HEK293 (cell line): ENCODE measurements around the gene CD163L1.

Experiments
- CTCF ChIA-PET: fragments of 350-600 bp; formaldehyde crosslinking; extraction: SDS; loops from one replicate; lab custom pipeline; 2021; ENCODE audit warnings: antibody characterized with exemption; lab: Yijun Ruan, JAX
- POLR2A ChIA-PET: fragments of 300-600 bp; formaldehyde crosslinking; extraction: SDS; loops from one replicate; lab custom pipeline; 2020; ENCODE audit warnings: antibody characterized with exemption, inconsistent platforms; lab: Yijun Ruan, JAX
- H3K27ac ChIP-seq: fragments of 200-500 bp; sonication (Bioruptor generic); 2 replicates; pipeline ENCODE4 v1.5.1; 2014; ENCODE audit warnings: low read depth, low read length, control low read depth, inconsistent platforms; ENCODE audit errors: extremely low read depth
- H3K36me3 ChIP-seq, 2 experiments: fragments of 200-500 bp in 1 of 2; sonication (Bioruptor generic) in 1 of 2; 1 replicate in 1 of 2; 2 replicates in 1 of 2; pipeline ENCODE4 v1.5.1; 2014 to 2017; ENCODE audit warnings: inconsistent platforms in 2 of 2, low read length in 2 of 2; ENCODE audit not compliant: control insufficient read depth in 2 of 2, insufficient read depth in 1 of 2
- H3K4me1 ChIP-seq: fragments of 200-500 bp; sonication (Bioruptor generic); 2 replicates; pipeline ENCODE4 v1.5.1; 2014; ENCODE audit warnings: mild to moderate bottlenecking, low read length, inconsistent platforms; ENCODE audit not compliant: control insufficient read depth, insufficient read depth
- H3K4me3 ChIP-seq: 2 replicates; pipeline ENCODE4 v1.5.1; 2011; ENCODE audit warnings: low read depth, mild to moderate bottlenecking, control low read depth, low read length, moderate library complexity
- H3K9me3 ChIP-seq: fragments of 200-500 bp; sonication (Bioruptor generic); 2 replicates; pipeline ENCODE4 v1.5.1; 2014; ENCODE audit warnings: low read depth, low read length, inconsistent platforms; ENCODE audit not compliant: control insufficient read depth, insufficient read depth
- BCL11A ChIP-seq: fragments of 450-650 bp; formaldehyde crosslinking; IDR thresholded peaks from 2 replicates; pipeline ENCODE4 v1.5.1; 2016; ENCODE audit warnings: low read depth, missing biosample characterization, missing genetic modification characterization
- KLF8 ChIP-seq: fragments of 450-650 bp; formaldehyde crosslinking; IDR thresholded peaks from 2 replicates; pipeline ENCODE4 v1.5.1; 2016; ENCODE audit warnings: missing biosample characterization, missing genetic modification characterization
- RBAK ChIP-seq: fragments of 450-650 bp; formaldehyde crosslinking; IDR thresholded peaks from 2 replicates; pipeline ENCODE4 v1.5.1; 2016; ENCODE audit warnings: missing biosample characterization, missing genetic modification characterization
- SP3 ChIP-seq: fragments of 450-650 bp; formaldehyde crosslinking; IDR thresholded peaks from 2 replicates; pipeline ENCODE4 v1.5.1; 2016; ENCODE audit warnings: missing biosample characterization, missing genetic modification characterization
- ZBTB7A ChIP-seq: fragments of 450-650 bp; formaldehyde crosslinking; IDR thresholded peaks from 2 replicates; pipeline ENCODE4 v1.5.1; 2016; ENCODE audit warnings: low read depth, missing biosample characterization, missing genetic modification characterization
- ZNF132 ChIP-seq: fragments of 450-650 bp; formaldehyde crosslinking; IDR thresholded peaks from 2 replicates; pipeline ENCODE4 v1.5.1; 2017; ENCODE audit warnings: missing biosample characterization, missing genetic modification characterization, borderline replicate concordance
- ZNF19 ChIP-seq: fragments of 450-650 bp; formaldehyde crosslinking; IDR thresholded peaks from 2 replicates; pipeline ENCODE4; 2016; ENCODE audit warnings: missing biosample characterization, missing genetic modification characterization, low read depth
- ZNF221 ChIP-seq: fragments of 450-650 bp; formaldehyde crosslinking; IDR thresholded peaks from 2 replicates; pipeline ENCODE4 v1.5.1; 2017; ENCODE audit warnings: missing biosample characterization, missing genetic modification characterization, borderline replicate concordance
- ZNF341 ChIP-seq: fragments of 450-650 bp; formaldehyde crosslinking; IDR thresholded peaks from 2 replicates; pipeline ENCODE4; 2016; ENCODE audit warnings: low read depth, missing biosample characterization, missing genetic modification characterization
- ZNF544 ChIP-seq: fragments of 450-650 bp; formaldehyde crosslinking; IDR thresholded peaks from 2 replicates; pipeline ENCODE4 v1.5.0; 2017; ENCODE audit warnings: missing biosample characterization, missing genetic modification characterization
- ZNF560 ChIP-seq: fragments of 450-650 bp; formaldehyde crosslinking; IDR thresholded peaks from 2 replicates; pipeline ENCODE4 v1.5.1; 2017; ENCODE audit warnings: missing biosample characterization, missing genetic modification characterization, borderline replicate concordance
- ZNF600 ChIP-seq: fragments of 450-650 bp; formaldehyde crosslinking; IDR thresholded peaks from 2 replicates; pipeline ENCODE4 v1.5.1; 2016; ENCODE audit warnings: missing biosample characterization, missing genetic modification characterization
- ZNF677 ChIP-seq: fragments of 450-650 bp; IDR thresholded peaks from 2 replicates; pipeline ENCODE4 v1.5.0; 2018; ENCODE audit warnings: missing biosample characterization, mild to moderate bottlenecking, missing genetic modification characterization, moderate library complexity
- ZNF843 ChIP-seq: fragments of 450-650 bp; formaldehyde crosslinking; IDR thresholded peaks from 2 replicates; pipeline ENCODE4 v1.5.1; 2016; ENCODE audit warnings: missing biosample characterization, missing genetic modification characterization
- TF ChIP-seq, protein P1 (sequence below): fragments of 450-650 bp; IDR thresholded peaks from 2 replicates; pipeline ENCODE4 v1.5.1; 2018; ENCODE audit warnings: missing biosample characterization, missing genetic modification characterization
- TF ChIP-seq, protein P2 (sequence below): fragments of 450-650 bp; formaldehyde crosslinking; IDR thresholded peaks from 2 replicates; pipeline ENCODE4 v1.5.1; 2016; ENCODE audit warnings: missing biosample characterization, missing genetic modification characterization
- TF ChIP-seq, protein P3 (sequence below): fragments of 450-650 bp; formaldehyde crosslinking; IDR thresholded peaks from 2 replicates; pipeline ENCODE4 v1.5.1; 2016; ENCODE audit warnings: missing biosample characterization, missing genetic modification characterization
- TF ChIP-seq, protein P4 (sequence below): fragments of 450-650 bp; formaldehyde crosslinking; IDR thresholded peaks from 2 replicates; pipeline ENCODE4 v1.5.1; 2016; ENCODE audit warnings: missing biosample characterization, missing genetic modification characterization
- TF ChIP-seq, protein P5 (sequence below): fragments of 450-650 bp; formaldehyde crosslinking; IDR thresholded peaks from 2 replicates; pipeline ENCODE4 v1.5.1; 2016; ENCODE audit warnings: missing biosample characterization, missing genetic modification characterization, borderline replicate concordance
- TF ChIP-seq, protein P6 (sequence below): fragments of 450-650 bp; formaldehyde crosslinking; IDR thresholded peaks from 2 replicates; pipeline ENCODE4 v1.5.0; 2017; ENCODE audit warnings: missing biosample characterization, missing genetic modification characterization, borderline replicate concordance
- TF ChIP-seq, protein P7 (sequence below): fragments of 450-650 bp; formaldehyde crosslinking; IDR thresholded peaks from 2 replicates; pipeline ENCODE4 v1.5.1; 2016; ENCODE audit warnings: missing biosample characterization, missing genetic modification characterization
- TF ChIP-seq, protein P8 (sequence below): fragments of 450-650 bp; formaldehyde crosslinking; IDR thresholded peaks from 2 replicates; pipeline ENCODE4 v1.5.1; 2016; ENCODE audit warnings: missing biosample characterization, missing genetic modification characterization

The CD163L1 gene

DNA sequence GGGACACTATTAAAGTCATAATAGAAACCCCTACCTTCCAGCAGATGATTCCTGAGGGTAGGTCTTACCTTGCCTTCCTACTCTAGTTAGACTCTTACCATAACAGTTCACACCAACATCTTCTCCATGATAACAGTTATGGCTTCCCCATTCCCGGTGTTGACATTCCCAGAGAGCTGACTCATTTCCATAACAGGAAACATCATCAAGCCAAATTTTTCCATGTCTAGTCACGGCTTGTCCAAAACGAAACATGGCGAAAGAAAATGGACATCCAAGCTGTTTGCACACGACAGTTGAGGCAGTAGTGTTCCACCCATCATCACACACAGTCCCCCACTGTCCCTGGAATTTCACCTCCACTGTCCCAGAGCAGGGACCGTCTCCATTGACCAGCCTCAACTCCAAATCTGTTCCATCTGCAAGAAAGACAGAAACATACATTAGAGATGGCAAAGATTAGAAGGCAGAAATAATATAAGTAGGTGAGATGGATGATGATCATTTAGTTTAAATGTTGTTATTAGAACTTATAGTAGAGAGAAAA lies 10.6 kb downstream of the CD163L1 start (continued):
- TF ChIP-seq, protein P1, sequence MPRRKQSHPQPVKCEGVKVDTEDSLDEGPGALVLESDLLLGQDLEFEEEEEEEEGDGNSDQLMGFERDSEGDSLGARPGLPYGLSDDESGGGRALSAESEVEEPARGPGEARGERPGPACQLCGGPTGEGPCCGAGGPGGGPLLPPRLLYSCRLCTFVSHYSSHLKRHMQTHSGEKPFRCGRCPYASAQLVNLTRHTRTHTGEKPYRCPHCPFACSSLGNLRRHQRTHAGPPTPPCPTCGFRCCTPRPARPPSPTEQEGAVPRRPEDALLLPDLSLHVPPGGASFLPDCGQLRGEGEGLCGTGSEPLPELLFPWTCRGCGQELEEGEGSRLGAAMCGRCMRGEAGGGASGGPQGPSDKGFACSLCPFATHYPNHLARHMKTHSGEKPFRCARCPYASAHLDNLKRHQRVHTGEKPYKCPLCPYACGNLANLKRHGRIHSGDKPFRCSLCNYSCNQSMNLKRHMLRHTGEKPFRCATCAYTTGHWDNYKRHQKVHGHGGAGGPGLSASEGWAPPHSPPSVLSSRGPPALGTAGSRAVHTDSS (tag by site-specific recombination), result no peak
- TF ChIP-seq ZNF19 (tag by site-specific recombination) (no peak), ZNF221 (tag by site-specific recombination) (no peak), ZNF600 (tag by site-specific recombination) (0 out of 2 replicates have a peak, but pooled peaks have one; percentile 33), ZNF341 (tag by site-specific recombination) (no peak), ZBTB7A (tag by site-specific recombination) (no peak), KLF8 (tag by site-specific recombination) (0 out of 2 replicates have a peak, but pooled peaks have one; percentile 41)
- TF ChIP-seq, protein P2, sequence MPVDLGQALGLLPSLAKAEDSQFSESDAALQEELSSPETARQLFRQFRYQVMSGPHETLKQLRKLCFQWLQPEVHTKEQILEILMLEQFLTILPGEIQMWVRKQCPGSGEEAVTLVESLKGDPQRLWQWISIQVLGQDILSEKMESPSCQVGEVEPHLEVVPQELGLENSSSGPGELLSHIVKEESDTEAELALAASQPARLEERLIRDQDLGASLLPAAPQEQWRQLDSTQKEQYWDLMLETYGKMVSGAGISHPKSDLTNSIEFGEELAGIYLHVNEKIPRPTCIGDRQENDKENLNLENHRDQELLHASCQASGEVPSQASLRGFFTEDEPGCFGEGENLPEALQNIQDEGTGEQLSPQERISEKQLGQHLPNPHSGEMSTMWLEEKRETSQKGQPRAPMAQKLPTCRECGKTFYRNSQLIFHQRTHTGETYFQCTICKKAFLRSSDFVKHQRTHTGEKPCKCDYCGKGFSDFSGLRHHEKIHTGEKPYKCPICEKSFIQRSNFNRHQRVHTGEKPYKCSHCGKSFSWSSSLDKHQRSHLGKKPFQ, result no peak

DNA sequence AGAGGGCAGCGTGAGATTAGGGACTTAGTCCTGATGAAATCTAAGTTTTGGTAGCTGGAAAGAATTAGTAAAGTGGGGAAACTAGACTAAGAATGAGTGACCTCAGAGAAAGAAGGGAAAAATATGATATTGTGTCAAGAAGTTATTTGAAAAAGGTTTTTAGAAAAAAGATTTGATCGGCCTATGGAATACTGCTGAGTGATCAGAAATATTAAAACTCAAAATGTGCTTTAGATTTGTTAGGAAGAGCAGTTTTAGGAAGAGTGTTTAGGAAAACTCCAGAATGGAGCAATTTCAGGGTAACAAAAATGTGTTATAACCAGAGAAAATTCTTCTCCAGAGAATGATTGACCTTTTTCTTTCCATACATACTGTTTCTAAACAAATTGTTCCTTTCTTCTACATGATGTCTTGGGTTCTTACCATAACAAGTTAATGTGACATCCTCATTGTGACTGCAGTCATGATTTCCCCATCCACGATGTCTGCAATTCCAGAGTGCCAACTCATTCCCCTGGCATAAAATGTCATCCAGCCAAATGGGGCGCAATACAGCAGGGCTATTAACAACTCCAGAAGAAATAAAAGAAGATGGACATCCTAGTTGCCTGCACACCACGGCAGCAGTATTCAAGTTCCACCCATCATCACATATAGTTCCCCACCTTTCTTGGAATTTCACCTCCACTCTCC lies 11.8 kb downstream of the CD163L1 start:
- Histone ChIP-seq H3K4me1 (no peaks in the 10 kb centered on the region), H3K36me3 (no peaks in the 10 kb centered on the region), H3K9me3 (no peaks in the 10 kb centered on the region), H3K4me3 (no peak overlapping the region), H3K27ac (no peak overlapping the region)
- TF ChIP-seq, protein P3, sequence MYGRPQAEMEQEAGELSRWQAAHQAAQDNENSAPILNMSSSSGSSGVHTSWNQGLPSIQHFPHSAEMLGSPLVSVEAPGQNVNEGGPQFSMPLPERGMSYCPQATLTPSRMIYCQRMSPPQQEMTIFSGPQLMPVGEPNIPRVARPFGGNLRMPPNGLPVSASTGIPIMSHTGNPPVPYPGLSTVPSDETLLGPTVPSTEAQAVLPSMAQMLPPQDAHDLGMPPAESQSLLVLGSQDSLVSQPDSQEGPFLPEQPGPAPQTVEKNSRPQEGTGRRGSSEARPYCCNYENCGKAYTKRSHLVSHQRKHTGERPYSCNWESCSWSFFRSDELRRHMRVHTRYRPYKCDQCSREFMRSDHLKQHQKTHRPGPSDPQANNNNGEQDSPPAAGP (tag by site-specific recombination), result no peak
- TF ChIP-seq, protein P4, sequence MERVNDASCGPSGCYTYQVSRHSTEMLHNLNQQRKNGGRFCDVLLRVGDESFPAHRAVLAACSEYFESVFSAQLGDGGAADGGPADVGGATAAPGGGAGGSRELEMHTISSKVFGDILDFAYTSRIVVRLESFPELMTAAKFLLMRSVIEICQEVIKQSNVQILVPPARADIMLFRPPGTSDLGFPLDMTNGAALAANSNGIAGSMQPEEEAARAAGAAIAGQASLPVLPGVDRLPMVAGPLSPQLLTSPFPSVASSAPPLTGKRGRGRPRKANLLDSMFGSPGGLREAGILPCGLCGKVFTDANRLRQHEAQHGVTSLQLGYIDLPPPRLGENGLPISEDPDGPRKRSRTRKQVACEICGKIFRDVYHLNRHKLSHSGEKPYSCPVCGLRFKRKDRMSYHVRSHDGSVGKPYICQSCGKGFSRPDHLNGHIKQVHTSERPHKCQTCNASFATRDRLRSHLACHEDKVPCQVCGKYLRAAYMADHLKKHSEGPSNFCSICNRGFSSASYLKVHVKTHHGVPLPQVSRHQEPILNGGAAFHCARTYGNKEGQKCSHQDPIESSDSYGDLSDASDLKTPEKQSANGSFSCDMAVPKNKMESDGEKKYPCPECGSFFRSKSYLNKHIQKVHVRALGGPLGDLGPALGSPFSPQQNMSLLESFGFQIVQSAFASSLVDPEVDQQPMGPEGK (tag by site-specific recombination), result no peak
- TF ChIP-seq ZNF843 (tag by site-specific recombination) (no peak), BCL11A (tag by site-specific recombination) (no peak), ZNF544 (tag by site-specific recombination) (no peak), ZNF132 (tag by site-specific recombination) (no peak), ZNF677 (tag by site-specific recombination) (no peak), SP3 (tag by site-specific recombination) (no peak), ZNF560 (no peak), RBAK (no peak)
- TF ChIP-seq, protein P5, sequence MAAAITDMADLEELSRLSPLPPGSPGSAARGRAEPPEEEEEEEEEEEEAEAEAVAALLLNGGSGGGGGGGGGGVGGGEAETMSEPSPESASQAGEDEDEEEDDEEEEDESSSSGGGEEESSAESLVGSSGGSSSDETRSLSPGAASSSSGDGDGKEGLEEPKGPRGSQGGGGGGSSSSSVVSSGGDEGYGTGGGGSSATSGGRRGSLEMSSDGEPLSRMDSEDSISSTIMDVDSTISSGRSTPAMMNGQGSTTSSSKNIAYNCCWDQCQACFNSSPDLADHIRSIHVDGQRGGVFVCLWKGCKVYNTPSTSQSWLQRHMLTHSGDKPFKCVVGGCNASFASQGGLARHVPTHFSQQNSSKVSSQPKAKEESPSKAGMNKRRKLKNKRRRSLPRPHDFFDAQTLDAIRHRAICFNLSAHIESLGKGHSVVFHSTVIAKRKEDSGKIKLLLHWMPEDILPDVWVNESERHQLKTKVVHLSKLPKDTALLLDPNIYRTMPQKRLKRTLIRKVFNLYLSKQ (tag by site-specific recombination), result no peak
- TF ChIP-seq, protein P6, sequence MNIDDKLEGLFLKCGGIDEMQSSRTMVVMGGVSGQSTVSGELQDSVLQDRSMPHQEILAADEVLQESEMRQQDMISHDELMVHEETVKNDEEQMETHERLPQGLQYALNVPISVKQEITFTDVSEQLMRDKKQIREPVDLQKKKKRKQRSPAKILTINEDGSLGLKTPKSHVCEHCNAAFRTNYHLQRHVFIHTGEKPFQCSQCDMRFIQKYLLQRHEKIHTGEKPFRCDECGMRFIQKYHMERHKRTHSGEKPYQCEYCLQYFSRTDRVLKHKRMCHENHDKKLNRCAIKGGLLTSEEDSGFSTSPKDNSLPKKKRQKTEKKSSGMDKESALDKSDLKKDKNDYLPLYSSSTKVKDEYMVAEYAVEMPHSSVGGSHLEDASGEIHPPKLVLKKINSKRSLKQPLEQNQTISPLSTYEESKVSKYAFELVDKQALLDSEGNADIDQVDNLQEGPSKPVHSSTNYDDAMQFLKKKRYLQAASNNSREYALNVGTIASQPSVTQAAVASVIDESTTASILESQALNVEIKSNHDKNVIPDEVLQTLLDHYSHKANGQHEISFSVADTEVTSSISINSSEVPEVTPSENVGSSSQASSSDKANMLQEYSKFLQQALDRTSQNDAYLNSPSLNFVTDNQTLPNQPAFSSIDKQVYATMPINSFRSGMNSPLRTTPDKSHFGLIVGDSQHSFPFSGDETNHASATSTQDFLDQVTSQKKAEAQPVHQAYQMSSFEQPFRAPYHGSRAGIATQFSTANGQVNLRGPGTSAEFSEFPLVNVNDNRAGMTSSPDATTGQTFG, result no peak
- TF ChIP-seq, protein P7, sequence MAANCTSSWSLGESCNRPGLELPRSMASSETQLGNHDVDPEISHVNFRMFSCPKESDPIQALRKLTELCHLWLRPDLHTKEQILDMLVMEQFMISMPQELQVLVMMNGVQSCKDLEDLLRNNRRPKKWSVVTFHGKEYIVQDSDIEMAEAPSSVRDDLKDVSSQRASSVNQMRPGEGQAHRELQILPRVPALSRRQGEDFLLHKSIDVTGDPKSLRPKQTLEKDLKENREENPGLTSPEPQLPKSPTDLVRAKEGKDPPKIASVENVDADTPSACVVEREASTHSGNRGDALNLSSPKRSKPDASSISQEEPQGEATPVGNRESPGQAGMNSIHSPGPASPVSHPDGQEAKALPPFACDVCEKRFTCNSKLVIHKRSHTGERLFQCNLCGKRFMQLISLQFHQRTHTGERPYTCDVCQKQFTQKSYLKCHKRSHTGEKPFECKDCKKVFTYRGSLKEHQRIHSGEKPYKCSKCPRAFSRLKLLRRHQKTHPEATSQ (tag by site-specific recombination), result no peak
- TF ChIP-seq, protein P8, sequence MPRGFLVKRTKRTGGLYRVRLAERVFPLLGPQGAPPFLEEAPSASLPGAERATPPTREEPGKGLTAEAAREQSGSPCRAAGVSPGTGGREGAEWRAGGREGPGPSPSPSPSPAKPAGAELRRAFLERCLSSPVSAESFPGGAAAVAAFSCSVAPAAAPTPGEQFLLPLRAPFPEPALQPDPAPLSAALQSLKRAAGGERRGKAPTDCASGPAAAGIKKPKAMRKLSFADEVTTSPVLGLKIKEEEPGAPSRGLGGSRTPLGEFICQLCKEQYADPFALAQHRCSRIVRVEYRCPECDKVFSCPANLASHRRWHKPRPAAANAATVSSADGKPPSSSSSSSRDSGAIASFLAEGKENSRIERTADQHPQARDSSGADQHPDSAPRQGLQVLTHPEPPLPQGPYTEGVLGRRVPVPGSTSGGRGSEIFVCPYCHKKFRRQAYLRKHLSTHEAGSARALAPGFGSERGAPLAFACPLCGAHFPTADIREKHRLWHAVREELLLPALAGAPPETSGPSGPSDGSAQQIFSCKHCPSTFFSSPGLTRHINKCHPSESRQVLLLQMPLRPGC (tag by site-specific recombination), result no peak
- ChIA-PET POLR2A (no interaction called here), CTCF (no interaction called here)
